ENCODE data around the gene LEPR.

- TF ChIP-seq CTCF (IDR thresholded peaks at IDR 0.05) (no peak), POLR2A (IDR thresholded peaks at IDR 0.05) (no peak), POLR2AphosphoS5 (IDR thresholded peaks at IDR 0.05) (no peak), EP300 (IDR thresholded peaks at IDR 0.05) (no peak)
Measured at GRCh38 chr1:65409314-65409713, 11.2 kb upstream of the LEPR start.
